Middle frontal gyrus (tissue), 1 donor: ENCODE measurements around the gene NLRP1.

Experiments used
- DNase-seq: peaks from one replicate; pipeline ENCODE4 v3.0.0-alpha.2; 2015; ENCODE audit warnings: low spot score; ENCODE audit errors: extremely low spot score

The NLRP1 gene

GRCh38 chr17:5478992-5479391 is 105.3 kb downstream of the NLRP1 start:
- DNase-seq, result no peak

GRCh38 chr17:5473906-5474305 is 110.4 kb downstream of the NLRP1 start:
- no peak for DNase-seq

GRCh38 chr17:5472511-5472910 is 111.8 kb downstream of the NLRP1 start:
- no peak for DNase-seq

GRCh38 chr17:5468075-5468473 is 116.2 kb downstream of the NLRP1 start:
- no peak for DNase-seq

- no peak for DNase-seq
These were observed 116.9 kb downstream of the NLRP1 start for GRCh38 chr17:5467416-5467815.

GRCh38 chr17:5466295-5466694 is 118.0 kb downstream of the NLRP1 start:
- DNase-seq, result no peak

- DNase-seq, result no peak
These were observed 119.4 kb downstream of the NLRP1 start for GRCh38 chr17:5464717-5465507.
